Body of pancreas (tissue), 4 donors: ENCODE measurements around the gene ERVW-1. TPM values are rescaled to one million over a fixed set of nuclear protein-coding genes. Genes with fewer than 3 reads are reported as not detected.

Source experiments
- ATAC-seq: fragments of 150-250 bp; one replicate; pipeline ENCODE4 v1.9.1; 2016
- DNase-seq, 4 donors: peaks; one replicate each; pipeline ENCODE4 v3.0.0-alpha.2; 2019
- H3K27ac ChIP-seq, 4 donors: fragments of 200-600 bp; sonication (generic); 1 replicate in 3 of 4; 2 replicates in 1 of 4; pipeline versions ENCODE4 v1.5.1 to v1.6.1; 2016 to 2019; ENCODE audit warnings: mild to moderate bottlenecking in 1 of 4, mixed read lengths in 1 of 4, moderate library complexity in 1 of 4
- H3K27me3 ChIP-seq, 2 donors: fragments of 200-600 bp; sonication (generic); one replicate each; pipeline ENCODE4 v1.6.0; 2016; ENCODE audit warnings: mild to moderate bottlenecking in 1 of 2
- H3K36me3 ChIP-seq, 2 donors: fragments of 200-600 bp; sonication (generic); replicated peaks in 1 of 2; 2 replicates each; pipeline ENCODE4 v1.5.1; 2016; ENCODE audit warnings: low read depth in 2 of 2; ENCODE audit not compliant: insufficient read depth in 1 of 2
- H3K4me1 ChIP-seq: fragments of 200-600 bp; sonication (generic); one replicate; pipeline ENCODE4 v1.6.0; 2016
- H3K4me3 ChIP-seq, 2 donors: fragments of 200-600 bp; sonication (generic); 1 replicate in 1 of 2; 2 replicates in 1 of 2; pipeline ENCODE4 v1.5.1; 2016 to 2019
- H3K9me3 ChIP-seq, 3 donors: fragments of 200-600 bp; sonication (generic); 1 replicate in 2 of 3; 2 replicates in 1 of 3; pipeline ENCODE4 v1.5.1; 2016
- POLR2A ChIP-seq, 3 donors: fragments of 450-650 bp; IDR thresholded peaks; one replicate each; pipeline ENCODE4 v1.6.1; 2016; ENCODE audit warnings: antibody characterized with exemption in 3 of 3, mild to moderate bottlenecking in 2 of 3
- WGBS, 2 donors: methylation state at CpG; one replicate each; pipeline ENCODE4 v1.1.5; 2017; 5-methylcytosine and 5-hydroxymethylcytosine counted together
- intact Hi-C: fragments of 100-400 bp; cut with DNase I; formaldehyde crosslinking; loops from one replicate; pipeline ENCODE4 v1.15.1; 2023
- total RNA-seq, 2 donors: library from RNA; depleted of rRNA; stranded (reverse); fragments of >200 nt; gene quantifications; one replicate each; pipeline ENCODE4 v1.1.0, GENCODE V29; 2016
- TF ChIP-seq, protein P1 (sequence below), 7 experiments: fragments of 450-650 bp in 4 of 7; fragments of 200-600 bp in 3 of 7; sonication (generic) in 3 of 7; IDR thresholded peaks; one replicate each; pipeline ENCODE4 v1.5.1; 2016 to 2019; ENCODE audit warnings: antibody characterized with exemption in 7 of 7

Gene ERVW-1
- total RNA-seq, 2 donors from 2014 or later = not detected

DNA sequence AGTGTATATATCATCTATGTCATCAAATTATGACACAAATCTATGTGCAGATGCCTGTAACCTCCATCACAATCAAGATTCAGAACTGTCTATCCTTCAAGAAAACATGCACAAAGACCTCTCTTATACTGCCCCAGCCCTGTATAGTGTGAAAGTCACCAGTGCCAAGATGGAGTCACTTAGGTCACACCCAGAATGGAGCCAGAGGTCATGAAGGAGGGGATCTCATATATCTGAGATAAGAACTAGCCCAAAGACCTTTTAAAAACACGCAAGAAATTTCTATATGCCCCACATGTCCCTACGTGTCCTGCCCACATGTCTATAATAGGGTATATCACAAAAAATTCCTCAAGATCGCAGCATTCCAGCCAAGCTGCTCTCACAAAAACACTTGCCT, 50.6 kb downstream of the ERVW-1 start:
- Histone ChIP-seq H3K4me1 (peaks cover 7% of the 10 kb centered on the region), H3K27me3 (no peaks in the 10 kb centered on the region), H3K9me3 (no peaks in the 10 kb centered on the region), H3K4me3 (no peak overlapping the region), H3K36me3 (no peaks in the 10 kb centered on the region), H3K27ac (no peak overlapping the region)
- no peak for TF ChIP-seq POLR2A (IDR thresholded peaks at IDR 0.05)
- TF ChIP-seq, protein P1, sequence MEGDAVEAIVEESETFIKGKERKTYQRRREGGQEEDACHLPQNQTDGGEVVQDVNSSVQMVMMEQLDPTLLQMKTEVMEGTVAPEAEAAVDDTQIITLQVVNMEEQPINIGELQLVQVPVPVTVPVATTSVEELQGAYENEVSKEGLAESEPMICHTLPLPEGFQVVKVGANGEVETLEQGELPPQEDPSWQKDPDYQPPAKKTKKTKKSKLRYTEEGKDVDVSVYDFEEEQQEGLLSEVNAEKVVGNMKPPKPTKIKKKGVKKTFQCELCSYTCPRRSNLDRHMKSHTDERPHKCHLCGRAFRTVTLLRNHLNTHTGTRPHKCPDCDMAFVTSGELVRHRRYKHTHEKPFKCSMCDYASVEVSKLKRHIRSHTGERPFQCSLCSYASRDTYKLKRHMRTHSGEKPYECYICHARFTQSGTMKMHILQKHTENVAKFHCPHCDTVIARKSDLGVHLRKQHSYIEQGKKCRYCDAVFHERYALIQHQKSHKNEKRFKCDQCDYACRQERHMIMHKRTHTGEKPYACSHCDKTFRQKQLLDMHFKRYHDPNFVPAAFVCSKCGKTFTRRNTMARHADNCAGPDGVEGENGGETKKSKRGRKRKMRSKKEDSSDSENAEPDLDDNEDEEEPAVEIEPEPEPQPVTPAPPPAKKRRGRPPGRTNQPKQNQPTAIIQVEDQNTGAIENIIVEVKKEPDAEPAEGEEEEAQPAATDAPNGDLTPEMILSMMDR (IDR thresholded peaks at IDR 0.05) = no peak
- ATAC-seq = no peak
- no peak for DNase-seq
- intact Hi-C loops = no loop called here
- 72 to 81% methylated on average over 3 of the region's 3 CpGs for WGBS, 2 donors

DNA sequence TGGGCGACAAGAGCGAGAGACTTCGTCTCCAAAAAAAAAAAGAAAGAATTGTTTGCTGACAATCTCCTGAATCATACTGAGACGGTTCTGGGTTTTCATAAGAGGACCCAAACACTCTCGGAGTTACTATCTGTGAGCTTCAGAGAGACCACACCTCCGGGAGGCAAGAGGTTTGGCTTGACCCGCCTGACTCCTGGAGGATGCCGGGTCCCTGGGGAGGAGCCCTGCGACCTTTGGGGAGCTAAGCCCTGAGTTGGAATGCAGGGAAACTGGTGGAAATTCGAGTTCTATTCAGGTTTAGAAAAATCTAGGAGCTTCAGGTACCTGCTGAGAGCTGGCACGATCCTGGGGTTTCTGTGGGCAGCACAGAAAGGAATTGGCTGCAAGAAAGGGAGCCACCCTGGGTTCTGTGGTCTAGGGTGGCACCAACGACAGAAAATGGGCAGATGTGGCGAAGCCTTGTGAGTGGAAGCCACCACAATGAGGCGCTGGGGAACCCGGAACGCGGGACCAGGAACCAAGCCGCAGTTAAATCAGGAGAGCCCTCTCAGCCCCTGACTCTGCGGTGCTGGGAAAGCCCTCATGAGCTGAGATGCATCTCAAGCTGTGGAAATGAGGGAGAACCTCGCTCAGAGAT, 52.3 kb downstream of the ERVW-1 start:
- TF ChIP-seq, protein P1 (IDR thresholded peaks at IDR 0.05) = peak in 1 of 7 experiments; percentile 10
- no peak for TF ChIP-seq POLR2A (IDR thresholded peaks at IDR 0.05)
- Histone ChIP-seq H3K9me3 (no peaks in the 10 kb centered on the region), H3K27me3 (no peaks in the 10 kb centered on the region), H3K4me3 (no peak overlapping the region), H3K36me3 (no peaks in the 10 kb centered on the region), H3K27ac (no peak overlapping the region), H3K4me1 (peaks cover 7% of the 10 kb centered on the region)
- peak; percentile 26 to 62 (median 36) for DNase-seq
- intact Hi-C loops = no loop called here
- WGBS, 2 donors = 35 to 40% methylated on average over 20 of the region's 20 CpGs
- no peak for ATAC-seq

DNA sequence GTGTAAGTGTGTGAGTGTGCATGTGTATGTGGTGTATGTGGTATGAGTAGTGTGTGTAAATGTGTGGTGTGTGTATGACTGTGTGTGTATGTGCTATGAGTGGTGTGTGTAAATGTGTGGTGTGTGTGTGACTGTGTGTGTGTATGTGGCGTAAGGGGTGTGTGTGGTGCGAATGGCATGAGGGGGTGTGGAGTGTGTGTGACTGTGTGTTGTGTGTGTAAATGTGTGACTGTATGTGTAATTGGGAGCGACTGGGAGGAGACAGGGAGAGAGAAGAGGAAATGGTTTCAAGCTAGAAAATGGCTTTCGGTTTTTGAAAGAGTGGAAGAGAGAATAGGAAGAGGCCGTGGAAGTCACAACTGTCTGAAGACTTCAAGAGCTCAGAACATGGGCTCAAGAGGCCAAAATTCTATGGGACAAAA, 54.0 kb downstream of the ERVW-1 start:
- Histone ChIP-seq H3K27ac (no peak overlapping the region), H3K27me3 (no peaks in the 10 kb centered on the region), H3K4me1 (peaks cover 7% of the 10 kb centered on the region), H3K9me3 (no peaks in the 10 kb centered on the region), H3K36me3 (no peaks in the 10 kb centered on the region), H3K4me3 (no peak overlapping the region)
- no peak for TF ChIP-seq POLR2A (IDR thresholded peaks at IDR 0.05)
- TF ChIP-seq, protein P1 (IDR thresholded peaks at IDR 0.05) = no peak
- 57 to 65% methylated on average over 5 of the region's 5 CpGs for WGBS, 2 donors
- ATAC-seq (no peak), DNase-seq (no peak)
- intact Hi-C loops = no loop called here

DNA sequence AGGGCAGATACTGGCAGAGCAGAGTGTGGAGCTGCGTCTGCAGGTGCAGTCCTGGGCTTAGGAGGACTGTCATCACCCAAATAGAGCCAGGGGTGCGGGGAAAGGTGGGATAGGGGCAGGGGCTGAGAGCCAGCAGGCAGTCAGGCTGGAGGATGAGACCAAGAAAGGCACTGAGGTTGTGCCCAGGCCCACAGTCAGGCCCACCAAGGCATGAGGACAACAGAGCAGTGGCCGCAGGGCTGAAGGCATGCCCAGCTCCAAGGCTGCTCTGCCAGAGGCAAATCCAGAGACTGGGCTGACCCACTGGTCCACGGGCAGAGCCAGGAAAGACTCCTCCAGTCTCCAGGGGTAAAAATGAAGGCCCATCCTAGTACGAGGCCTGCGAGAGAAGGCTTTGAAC, 54.8 kb downstream of the ERVW-1 start:
- WGBS, 2 donors = 89 to 97% methylated on average over 6 of the region's 6 CpGs
- no peak for DNase-seq
- intact Hi-C loops = no loop called here

More for the DNA sequence above, 54.8 kb downstream of the ERVW-1 start:
- no peak overlapping the region for H3K4me3 ChIP-seq
- TF ChIP-seq POLR2A (IDR thresholded peaks at IDR 0.05) = no peak
- TF ChIP-seq, protein P1 (IDR thresholded peaks at IDR 0.05) = no peak
- H3K27me3 ChIP-seq = no peaks in the 10 kb centered on the region
- no peaks in the 10 kb centered on the region for H3K36me3 ChIP-seq
- H3K27ac ChIP-seq = no peak overlapping the region
- H3K9me3 ChIP-seq = no peaks in the 10 kb centered on the region
- H3K4me1 ChIP-seq = peaks cover 7% of the 10 kb centered on the region
- no peak for ATAC-seq
